Sigmoid colon (tissue), 4 donors: Measurements from ENCODE around the gene CDHR2.

Source experiments
- CTCF ChIP-seq, 4 experiments: fragments of 450-650 bp in 3 of 4; fragments of 200-600 bp in 1 of 4; IDR thresholded peaks; one replicate each; pipeline ENCODE4 v1.5.1; 2016 to 2019; ENCODE audit warnings: antibody characterized with exemption in 4 of 4, mild to moderate bottlenecking in 3 of 4, moderate library complexity in 2 of 4
- POLR2A ChIP-seq, 2 donors: fragments of 450-650 bp; IDR thresholded peaks; one replicate each; pipeline ENCODE4 v1.6.1; 2016; ENCODE audit warnings: antibody characterized with exemption in 2 of 2, mild to moderate bottlenecking in 2 of 2, moderate library complexity in 2 of 2
- POLR2AphosphoS5 ChIP-seq, 4 donors: sonication (generic); formaldehyde crosslinking; IDR thresholded peaks; one replicate each; pipeline ENCODE4 v1.6.1; 2017; ENCODE audit warnings: antibody characterized with exemption in 4 of 4

DNA sequence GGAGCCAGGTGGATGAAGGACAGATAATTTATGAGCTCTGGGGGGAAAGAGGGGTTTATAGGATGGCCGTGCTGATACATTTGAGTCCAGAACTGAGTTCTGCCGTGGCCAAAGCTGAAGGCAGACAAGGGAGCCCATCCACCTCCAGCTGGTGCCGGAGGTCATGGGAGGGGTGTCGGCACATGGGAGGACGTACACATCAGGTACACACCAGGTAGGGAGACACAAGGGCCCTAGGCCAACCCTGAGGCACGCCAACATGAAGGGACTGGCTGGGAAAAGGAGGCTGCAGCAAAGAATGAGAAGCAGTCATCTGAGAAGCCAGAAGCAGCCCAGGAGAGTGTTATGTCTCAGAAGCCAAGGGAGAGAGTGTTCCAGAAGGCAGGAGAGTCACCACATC lies 62.9 kb downstream of the CDHR2 start:
- TF ChIP-seq POLR2AphosphoS5 (IDR thresholded peaks at IDR 0.05): no peak
- TF ChIP-seq CTCF (IDR thresholded peaks at IDR 0.05): no peak
- TF ChIP-seq POLR2A (IDR thresholded peaks at IDR 0.05): no peak
